GM23338 (cell line): ENCODE data around the gene DHX8. TPM values are rescaled to one million over a fixed set of nuclear protein-coding genes. Genes with fewer than 3 reads are reported as not detected.

Experiments used
- ATAC-seq: fragments of 200-7000 bp; cut with Tn5 transposase; 3 replicates; pipeline ENCODE4 v1.9.1; 2020
- DNase-seq: peaks from one replicate; pipeline ENCODE4 v3.0.0-alpha.2; 2015; ENCODE audit warnings: low spot score
- H2AFZ ChIP-seq: fragments of 200-600 bp; sonication (generic); 2 replicates; pipeline ENCODE4 v1.8.0; 2016; ENCODE audit warnings: antibody characterized with exemption, mild to moderate bottlenecking, moderate library complexity
- H3F3A ChIP-seq: fragments of 200-600 bp; sonication (generic); replicated peaks from 2 replicates; pipeline ENCODE4 v1.8.0; 2017; ENCODE audit warnings: antibody characterized with exemption, mixed run types, low read depth
- H3K27ac ChIP-seq: fragments of 200-600 bp; sonication (generic); 2 replicates; pipeline ENCODE4 v1.6.1; 2016; ENCODE audit warnings: low read depth
- H3K27me3 ChIP-seq: fragments of 200-600 bp; sonication (generic); 2 replicates; pipeline ENCODE4 v1.8.0; 2016; ENCODE audit warnings: mild to moderate bottlenecking, mixed run types, moderate library complexity; ENCODE audit not compliant: insufficient read depth
- H3K36me3 ChIP-seq: fragments of 200-600 bp; sonication (generic); 2 replicates; pipeline ENCODE4 v1.8.0; 2016; ENCODE audit warnings: mild to moderate bottlenecking; ENCODE audit not compliant: insufficient read depth
- H3K4me1 ChIP-seq: fragments of 200-600 bp; sonication (generic); 2 replicates; pipeline ENCODE4 v1.8.0; 2016; ENCODE audit warnings: mild to moderate bottlenecking, moderate library complexity; ENCODE audit not compliant: insufficient read depth
- H3K4me2 ChIP-seq: fragments of 200-600 bp; sonication (generic); 2 replicates; pipeline ENCODE4 v1.7.1; 2017; ENCODE audit warnings: mixed run types
- H3K4me3 ChIP-seq: fragments of 200-600 bp; sonication (generic); 2 replicates; pipeline ENCODE4 v1.6.1; 2016; ENCODE audit warnings: mixed run types
- H3K79me2 ChIP-seq: fragments of 200-600 bp; sonication (generic); replicated peaks from 2 replicates; pipeline ENCODE4 v1.8.0; 2017; ENCODE audit warnings: mild to moderate bottlenecking; ENCODE audit not compliant: insufficient read depth
- H3K9me2 ChIP-seq: fragments of 200-600 bp; sonication (generic); 2 replicates; pipeline ENCODE4 v1.8.0; 2017; ENCODE audit not compliant: insufficient read depth
- H4K20me1 ChIP-seq: fragments of 200-600 bp; sonication (generic); replicated peaks from 2 replicates; pipeline ENCODE4 v1.8.0; 2017; ENCODE audit warnings: mild to moderate bottlenecking; ENCODE audit not compliant: insufficient read depth
- H3K27ac Mint-ChIP-seq: 2 replicates; pipeline ENCODE4 v1.8.0; 2020; ENCODE audit warnings: inconsistent platforms, mild to moderate bottlenecking, moderate library complexity, mixed read lengths
- H3K27me3 Mint-ChIP-seq: 3 replicates; pipeline ENCODE4 v1.8.0; 2022; ENCODE audit warnings: low read depth, mild to moderate bottlenecking, moderate library complexity, mixed read lengths, inconsistent platforms; ENCODE audit not compliant: insufficient read depth, poor library complexity
- H3K36me3 Mint-ChIP-seq: 3 replicates; pipeline ENCODE4 v1.8.0; 2021; ENCODE audit warnings: low read depth, mild to moderate bottlenecking, inconsistent platforms, moderate library complexity, mixed read lengths
- H3K4me1 Mint-ChIP-seq: 3 replicates; pipeline ENCODE4 v1.8.0; 2020; ENCODE audit warnings: mild to moderate bottlenecking, inconsistent platforms, mixed read lengths
- H3K4me3 Mint-ChIP-seq: 3 replicates; pipeline ENCODE4 v1.8.0; 2021; ENCODE audit warnings: moderate library complexity, mild to moderate bottlenecking, inconsistent platforms, mixed read lengths
- H3K9me3 Mint-ChIP-seq: 3 replicates; pipeline ENCODE4 v1.8.0; 2020; ENCODE audit warnings: moderate library complexity, mild to moderate bottlenecking, inconsistent platforms, mixed read lengths
- CREB1 ChIP-seq: fragments of 250-450 bp; sonication (Bioruptor Pico); IDR thresholded peaks from 2 replicates; pipeline ENCODE4 v1.5.0; 2020; ENCODE audit warnings: low read depth, mild to moderate bottlenecking, moderate library complexity
- ETS1 ChIP-seq: IDR thresholded peaks from 2 replicates; pipeline ENCODE4 v1.6.1; 2016; ENCODE audit warnings: antibody characterized with exemption
- EZH2 ChIP-seq: fragments of 200-600 bp; sonication (generic); IDR thresholded peaks from one replicate; pipeline ENCODE4 v1.8.0; 2017; ENCODE audit warnings: antibody characterized with exemption, mild to moderate bottlenecking, low read depth; ENCODE audit not compliant: unreplicated experiment
- EZH2phosphoT487 ChIP-seq: fragments of 200-600 bp; sonication (generic); IDR thresholded peaks from one replicate; pipeline ENCODE4 v1.8.1; 2018; ENCODE audit warnings: antibody characterized with exemption; ENCODE audit not compliant: unreplicated experiment
- JUNB ChIP-seq: IDR thresholded peaks from one replicate; pipeline ENCODE4 v1.6.1; 2016; ENCODE audit warnings: antibody characterized with exemption; ENCODE audit not compliant: unreplicated experiment
- NANOG ChIP-seq: IDR thresholded peaks from 2 replicates; pipeline ENCODE4 v1.6.1; 2016; ENCODE audit warnings: antibody characterized with exemption, borderline replicate concordance
- POLR2AphosphoS5 ChIP-seq: IDR thresholded peaks from 2 replicates; pipeline ENCODE4 v1.6.1; 2016; ENCODE audit warnings: antibody characterized with exemption, low read depth
- REST ChIP-seq: IDR thresholded peaks from one replicate; pipeline ENCODE4 v1.6.1; 2018; ENCODE audit warnings: antibody characterized with exemption; ENCODE audit not compliant: unreplicated experiment
- STAT1 ChIP-seq: IDR thresholded peaks from one replicate; pipeline ENCODE4 v1.6.1; 2016; ENCODE audit warnings: antibody characterized with exemption; ENCODE audit not compliant: unreplicated experiment
- ZNF462 ChIP-seq: fragments of 250-450 bp; sonication (Bioruptor Pico); IDR thresholded peaks from 2 replicates; pipeline ENCODE4 v1.5.0; 2020; ENCODE audit warnings: mild to moderate bottlenecking, moderate library complexity
- polyA plus RNA-seq: library from polyadenylated mRNA; unstranded; fragments of >200 nt; fragmentation: Nextera tagmentation; extraction: Ambion mirVana; gene quantifications from 2 replicates; pipeline ENCODE4 v1.2.1, GENCODE V29; 2016
- total RNA-seq: library from RNA; depleted of rRNA; stranded (reverse); fragments of >200 nt; shearing (Covaris generic); gene quantifications from 2 replicates; pipeline ENCODE4 v1.2.3, GENCODE V29; 2014

Gene DHX8
- total and polyA plus RNA-seq, 2 experiments from 2014 or later: 35.3 to 81.1 TPM

- TF ChIP-seq ZNF462 (no peak), EZH2phosphoT487 (no peak), REST (no peak)
Observed at GRCh38 chr17:43446773-43447172, 37.0 kb upstream of the DHX8 start (continued).

GRCh38 chr17:43448720-43449469 is 34.9 kb upstream of the DHX8 start:
- Mint-ChIP-seq H3K36me3 (peaks cover 16% of the 10 kb centered on the region), H3K4me1 (no peaks in the 10 kb centered on the region), H3K4me3 (no peak overlapping the region), H3K9me3 (peaks cover 21% of the 10 kb centered on the region), H3K27ac (no peak overlapping the region), H3K27me3 (peaks cover 6% of the 10 kb centered on the region)
- Histone ChIP-seq H3K4me2 (no peak overlapping the region), H3K36me3 (no peaks in the 10 kb centered on the region), H3K27ac (no peak overlapping the region), H3K27me3 (no peaks in the 10 kb centered on the region), H2AFZ (no peak overlapping the region), H3K9me2 (no peaks in the 10 kb centered on the region), H3K4me3 (no peak overlapping the region), H4K20me1 (no peaks in the 10 kb centered on the region), H3F3A (no peaks in the 10 kb centered on the region), H3K4me1 (no peaks in the 10 kb centered on the region), H3K79me2 (no peaks in the 10 kb centered on the region)
- ATAC-seq: no peak
- DNase-seq: no peak
- TF ChIP-seq NANOG (no peak), EZH2 (no peak), ETS1 (no peak), POLR2AphosphoS5 (no peak), REST (no peak), CREB1 (no peak), EZH2phosphoT487 (no peak), STAT1 (no peak), JUNB (no peak)
